Trophoblast cell (in vitro differentiated cells and primary cell): Measurements from ENCODE around the gene LRR1. TPM values are rescaled to one million over a fixed set of nuclear protein-coding genes. Genes with fewer than 3 reads are reported as not detected.

Source experiments
- DNase-seq, 2 donors: peaks; one replicate each; pipeline ENCODE4 v3.0.0-alpha.2; 2016
- H2AFZ ChIP-seq: 2 replicates; pipeline ENCODE4 v1.6.1; 2013; ENCODE audit warnings: low read length, moderate library complexity, mild to moderate bottlenecking; ENCODE audit not compliant: insufficient read depth, poor library complexity
- H2AK5ac ChIP-seq: 2 replicates; pipeline ENCODE4 v1.6.1; 2013; ENCODE audit warnings: mild to moderate bottlenecking, low read length
- H2BK120ac ChIP-seq: 2 replicates; pipeline ENCODE4 v1.6.1; 2013; ENCODE audit warnings: low read length, mild to moderate bottlenecking, moderate library complexity; ENCODE audit not compliant: insufficient read depth, poor library complexity
- H2BK12ac ChIP-seq: 2 replicates; pipeline ENCODE4 v1.6.1; 2013; ENCODE audit warnings: mild to moderate bottlenecking, low read length, moderate library complexity
- H2BK5ac ChIP-seq: 2 replicates; pipeline ENCODE4 v1.6.1; 2013; ENCODE audit warnings: low read length, low read depth, moderate library complexity, mild to moderate bottlenecking; ENCODE audit not compliant: poor library complexity
- H3K14ac ChIP-seq: 2 replicates; pipeline ENCODE4 v1.6.1; 2013; ENCODE audit warnings: mild to moderate bottlenecking, low read length
- H3K18ac ChIP-seq: 2 replicates; pipeline ENCODE4 v1.6.1; 2013; ENCODE audit warnings: mild to moderate bottlenecking, low read length
- H3K23ac ChIP-seq: 2 replicates; pipeline ENCODE4 v1.6.1; 2013; ENCODE audit warnings: low read length
- H3K27ac ChIP-seq: 2 replicates; pipeline ENCODE4 v1.5.1; 2013; ENCODE audit warnings: low read depth, mild to moderate bottlenecking, inconsistent platforms, low read length, moderate library complexity
- H3K27me3 ChIP-seq: 2 replicates; pipeline ENCODE4 v1.6.1; 2013; ENCODE audit warnings: inconsistent platforms, mild to moderate bottlenecking, low read length, moderate library complexity; ENCODE audit not compliant: insufficient read depth
- H3K36me3 ChIP-seq, 2 experiments: 1 replicate in 1 of 2; 2 replicates in 1 of 2; pipeline ENCODE4 v1.6.1; 2013; ENCODE audit warnings: low read length in 2 of 2, mild to moderate bottlenecking in 2 of 2, moderate library complexity in 1 of 2; ENCODE audit not compliant: insufficient read depth in 2 of 2, control insufficient read depth in 1 of 2
- H3K4ac ChIP-seq: 2 replicates; pipeline ENCODE4 v1.6.1; 2013; ENCODE audit warnings: low read depth, mild to moderate bottlenecking, low read length, moderate library complexity
- H3K4me1 ChIP-seq, 2 experiments: 1 replicate in 1 of 2; 2 replicates in 1 of 2; pipeline ENCODE4 v1.6.1; 2013; ENCODE audit warnings: low read length in 2 of 2, mild to moderate bottlenecking in 2 of 2, moderate library complexity in 1 of 2; ENCODE audit not compliant: insufficient read depth in 2 of 2, control insufficient read depth in 1 of 2
- H3K4me2 ChIP-seq: 2 replicates; pipeline ENCODE4 v1.6.1; 2013; ENCODE audit warnings: inconsistent platforms, mild to moderate bottlenecking, low read length, moderate library complexity
- H3K4me3 ChIP-seq: 2 replicates; pipeline ENCODE4 v1.5.1; 2013; ENCODE audit warnings: mild to moderate bottlenecking, low read depth, low read length, inconsistent platforms
- H3K79me1 ChIP-seq: one replicate; pipeline ENCODE4 v1.6.1; 2013; ENCODE audit warnings: low read length
- H3K79me2 ChIP-seq: 2 replicates; pipeline ENCODE4 v1.6.1; 2013; ENCODE audit warnings: low read length, mild to moderate bottlenecking; ENCODE audit not compliant: control insufficient read depth, insufficient read depth, poor library complexity
- H3K9ac ChIP-seq: 2 replicates; pipeline ENCODE4 v1.6.1; 2013; ENCODE audit warnings: mild to moderate bottlenecking, low read length
- H3K9me3 ChIP-seq: 2 replicates; pipeline ENCODE4 v1.6.1; 2013; ENCODE audit warnings: low read depth, mild to moderate bottlenecking, control low read depth, inconsistent platforms, low read length; ENCODE audit not compliant: insufficient read depth
- H4K12ac ChIP-seq: 2 replicates; pipeline ENCODE4 v1.6.1; 2013; ENCODE audit warnings: low read depth, mild to moderate bottlenecking, low read length, moderate library complexity
- H4K8ac ChIP-seq: 2 replicates; pipeline ENCODE4 v1.6.1; 2013; ENCODE audit warnings: low read depth, mild to moderate bottlenecking, low read length, moderate library complexity
- H4K91ac ChIP-seq: one replicate; pipeline ENCODE4 v1.6.1; 2013; ENCODE audit warnings: low read depth, mild to moderate bottlenecking, low read length, moderate library complexity
- WGBS: extraction: QIAGEN DNeasy Blood & Tissue Kit; methylation state at CpG from one replicate; pipeline ENCODE4 v1.1.7; 2013; ENCODE audit warnings: missing lambda C conversion rate; ENCODE audit not compliant: insufficient read length, insufficient coverage; ENCODE audit errors: extremely low coverage; 5-methylcytosine and 5-hydroxymethylcytosine counted together
- polyA plus RNA-seq: library from polyadenylated mRNA; stranded (reverse); fragments of 200-250 nt; gene quantifications from 2 replicates; pipeline ENCODE4 v1.2.3, GENCODE V29; 2013

LRR1 gene, protein sequence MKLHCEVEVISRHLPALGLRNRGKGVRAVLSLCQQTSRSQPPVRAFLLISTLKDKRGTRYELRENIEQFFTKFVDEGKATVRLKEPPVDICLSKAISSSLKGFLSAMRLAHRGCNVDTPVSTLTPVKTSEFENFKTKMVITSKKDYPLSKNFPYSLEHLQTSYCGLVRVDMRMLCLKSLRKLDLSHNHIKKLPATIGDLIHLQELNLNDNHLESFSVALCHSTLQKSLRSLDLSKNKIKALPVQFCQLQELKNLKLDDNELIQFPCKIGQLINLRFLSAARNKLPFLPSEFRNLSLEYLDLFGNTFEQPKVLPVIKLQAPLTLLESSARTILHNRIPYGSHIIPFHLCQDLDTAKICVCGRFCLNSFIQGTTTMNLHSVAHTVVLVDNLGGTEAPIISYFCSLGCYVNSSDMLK
- polyA plus RNA-seq = 12.6 and 13.5 TPM in 2 replicates

DNA sequence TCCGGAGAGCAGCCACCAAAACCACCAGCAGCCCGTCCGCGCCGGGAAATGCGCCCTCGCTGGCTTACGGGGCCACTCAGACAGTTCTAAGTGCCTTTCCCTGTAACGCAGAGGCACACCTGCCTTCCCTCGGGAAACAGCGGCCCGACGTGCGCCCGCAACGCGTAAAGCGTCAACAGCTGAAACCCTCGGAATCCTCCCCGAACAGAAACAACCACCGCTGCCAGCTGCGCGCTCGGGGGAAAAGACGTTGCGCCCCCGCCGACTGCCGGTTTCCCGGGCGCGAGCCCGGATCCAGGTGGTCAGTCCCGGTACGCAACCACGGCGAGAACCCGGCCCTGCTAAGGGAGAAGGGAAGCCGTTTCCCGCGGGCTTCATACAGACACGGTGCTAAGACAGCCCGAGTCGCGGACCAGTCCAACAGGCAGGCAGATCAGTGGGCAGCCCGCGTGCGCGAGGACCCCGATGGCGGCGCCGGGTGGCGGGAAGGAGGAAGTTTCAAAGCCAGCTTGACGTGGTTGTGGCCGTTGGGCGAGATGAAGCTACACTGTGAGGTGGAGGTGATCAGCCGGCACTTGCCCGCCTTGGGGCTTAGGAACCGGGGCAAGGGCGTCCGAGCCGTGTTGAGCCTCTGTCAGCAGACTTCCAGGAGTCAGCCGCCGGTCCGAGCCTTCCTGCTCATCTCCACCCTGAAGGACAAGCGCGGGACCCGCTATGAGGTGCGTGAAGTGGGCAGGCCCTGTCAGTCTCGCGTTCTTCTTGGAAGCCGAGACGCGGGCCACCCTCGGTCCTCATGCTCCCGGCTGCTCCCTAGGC, at the start of gene LRR1:
LRR1 (plus strand) TSS at position 456 of the 816 bp plus-strand sequence; CDS start at position 537, 81 bp downstream.
- peak within 1 kb of the TSS; percentile 96 for H4K8ac ChIP-seq
- peak within 1 kb of the TSS; percentile 95 for H2BK5ac ChIP-seq
- peak within 1 kb of the TSS; percentile 85 for H3K14ac ChIP-seq
- H3K9me3 ChIP-seq = no peaks in the 10 kb centered on the region
- peak within 1 kb of the TSS; percentile 99 for H2AFZ ChIP-seq
- H2BK120ac ChIP-seq = peak within 1 kb of the TSS; percentile 44
- H3K36me3 ChIP-seq = peaks cover 0 to 2% of the 10 kb centered on the region in 2 experiments
- H3K27me3 ChIP-seq = no peaks in the 10 kb centered on the region
- peaks cover 10% of the 10 kb centered on the region for H3K79me2 ChIP-seq
- no peaks in the 10 kb centered on the region for H3K4me1 ChIP-seq
- peak within 1 kb of the TSS; percentile 57 for H3K4ac ChIP-seq
- peak within 1 kb of the TSS; percentile 85 for H3K4me3 ChIP-seq
- no peak within 1 kb of the TSS for H3K23ac ChIP-seq
- H3K18ac ChIP-seq = peak within 1 kb of the TSS; percentile 93
- H4K91ac ChIP-seq = peak within 1 kb of the TSS; percentile 89
- DNase-seq = peak; percentile 85 to 89
- peak within 1 kb of the TSS; percentile 94 for H4K12ac ChIP-seq
- H3K27ac ChIP-seq = peak within 1 kb of the TSS; percentile 95
- WGBS = no CpG with 5 or more reads among the region's 77 CpGs
- peak within 1 kb of the TSS; percentile 98 for H3K4me2 ChIP-seq
- H3K9ac ChIP-seq = peak within 1 kb of the TSS; percentile 85
- H3K79me1 ChIP-seq = peaks cover 16% of the 10 kb centered on the region
- peak within 1 kb of the TSS; percentile 37 for H2BK12ac ChIP-seq
- peak within 1 kb of the TSS; percentile 33 for H2AK5ac ChIP-seq

DNA sequence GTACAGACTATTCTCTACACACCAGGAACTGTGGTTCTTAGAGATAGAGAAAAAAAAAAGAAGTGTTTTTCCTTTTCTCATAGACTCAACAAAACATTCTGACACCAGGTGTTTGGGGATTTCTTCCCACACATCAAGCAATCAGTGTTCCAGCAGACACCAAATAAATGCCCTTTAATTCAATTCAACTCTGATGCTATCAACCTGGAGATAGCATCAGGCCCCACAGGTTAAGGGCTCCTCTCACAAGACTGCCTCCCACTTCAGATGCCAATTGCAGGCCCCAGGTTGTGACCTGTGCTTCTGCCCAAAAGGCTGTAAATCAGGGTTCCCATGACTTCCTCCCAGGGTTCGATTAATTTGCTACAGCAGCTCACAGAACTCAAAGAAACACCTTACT, 49.3 kb upstream of the LRR1 start:
- H2BK120ac ChIP-seq = no peak overlapping the region
- peaks cover 0 to 4% of the 10 kb centered on the region in 2 experiments for H3K4me1 ChIP-seq
- H3K4me3 ChIP-seq = no peak overlapping the region
- no peak overlapping the region for H2BK12ac ChIP-seq
- no peak overlapping the region for H2BK5ac ChIP-seq
- H3K9me3 ChIP-seq = no peaks in the 10 kb centered on the region
- H2AFZ ChIP-seq = no peak overlapping the region
- no peak overlapping the region for H3K4ac ChIP-seq
- no peak overlapping the region for H3K14ac ChIP-seq
- H3K18ac ChIP-seq = no peak overlapping the region
- H2AK5ac ChIP-seq = no peak overlapping the region
- DNase-seq = no peak
- no peak overlapping the region for H4K12ac ChIP-seq
- H3K27me3 ChIP-seq = no peaks in the 10 kb centered on the region
- WGBS = no CpG with 5 or more reads among the region's 1 CpG
- H4K8ac ChIP-seq = no peak overlapping the region
- no peak overlapping the region for H3K27ac ChIP-seq
- no peaks in the 10 kb centered on the region for H3K79me1 ChIP-seq
- H3K79me2 ChIP-seq = no peaks in the 10 kb centered on the region
- no peak overlapping the region for H4K91ac ChIP-seq
- no peak overlapping the region for H3K23ac ChIP-seq
- H3K9ac ChIP-seq = no peak overlapping the region
- H3K36me3 ChIP-seq = no peaks in the 10 kb centered on the region
- no peak overlapping the region for H3K4me2 ChIP-seq

DNA sequence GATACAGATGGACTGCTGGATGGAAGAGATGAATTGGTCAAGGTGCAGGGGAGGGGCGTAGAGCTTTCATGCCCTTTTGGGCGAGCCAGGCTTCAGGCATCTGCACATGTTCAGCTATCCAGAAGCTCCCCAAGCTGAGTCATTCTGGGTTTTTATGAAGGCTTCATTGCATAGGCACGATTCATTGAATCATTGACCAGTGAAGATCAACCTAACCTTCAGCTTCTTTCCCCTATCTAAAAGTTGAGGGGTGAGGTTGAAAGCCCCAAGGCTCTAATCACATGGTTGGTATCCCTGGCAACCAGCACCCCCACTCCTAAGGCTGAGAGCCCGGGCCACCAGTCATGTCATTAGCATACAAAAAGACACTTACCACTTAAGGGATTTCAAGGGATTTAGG, 48.9 kb upstream of the LRR1 start:
- no peak overlapping the region for H3K18ac ChIP-seq
- no peak overlapping the region for H3K4ac ChIP-seq
- H3K9ac ChIP-seq = no peak overlapping the region
- no peaks in the 10 kb centered on the region for H3K79me2 ChIP-seq
- H2AK5ac ChIP-seq = no peak overlapping the region
- H3K4me1 ChIP-seq = peaks cover 0 to 3% of the 10 kb centered on the region in 2 experiments
- H2BK5ac ChIP-seq = no peak overlapping the region
- no peak overlapping the region for H3K4me3 ChIP-seq
- H3K79me1 ChIP-seq = no peaks in the 10 kb centered on the region
- H3K14ac ChIP-seq = no peak overlapping the region
- no peak overlapping the region for H3K23ac ChIP-seq
- no peak overlapping the region for H2BK120ac ChIP-seq
- no peak overlapping the region for H4K91ac ChIP-seq
- no peak overlapping the region for H2BK12ac ChIP-seq
- H3K9me3 ChIP-seq = no peaks in the 10 kb centered on the region
- no peaks in the 10 kb centered on the region for H3K36me3 ChIP-seq
- H4K12ac ChIP-seq = no peak overlapping the region
- DNase-seq = no peak
- H2AFZ ChIP-seq = no peak overlapping the region
- H3K27me3 ChIP-seq = no peaks in the 10 kb centered on the region
- H3K27ac ChIP-seq = no peak overlapping the region
- no peak overlapping the region for H4K8ac ChIP-seq
- WGBS = no CpG with 5 or more reads among the region's 4 CpGs
- H3K4me2 ChIP-seq = no peak overlapping the region

GRCh38 chr14:49550286-49551184, 48.2 kb upstream of the LRR1 start:
- Histone ChIP-seq H3K27ac (no peak overlapping the region), H2BK120ac (no peak overlapping the region), H2BK5ac (no peak overlapping the region), H2AK5ac (no peak overlapping the region), H3K9ac (no peak overlapping the region), H3K4me2 (no peak overlapping the region), H3K14ac (no peak overlapping the region), H2AFZ (no peak overlapping the region), H3K4me3 (no peak overlapping the region), H3K36me3 (no peaks in the 10 kb centered on the region), H3K27me3 (no peaks in the 10 kb centered on the region), H3K4ac (no peak overlapping the region), H3K4me1 (peaks cover 0 to 2% of the 10 kb centered on the region in 2 experiments), H2BK12ac (no peak overlapping the region), H4K91ac (no peak overlapping the region), H3K9me3 (no peaks in the 10 kb centered on the region), H3K79me2 (no peaks in the 10 kb centered on the region), H3K79me1 (no peaks in the 10 kb centered on the region), H4K12ac (no peak overlapping the region), H3K23ac (no peak overlapping the region), H3K18ac (no peak overlapping the region), H4K8ac (no peak overlapping the region)
- no peak for DNase-seq
- WGBS = no CpG with 5 or more reads among the region's 5 CpGs
